Glutamatergic neuron (in vitro differentiated cells): ENCODE data around the gene GPR17. TPM values are rescaled to one million over a fixed set of nuclear protein-coding genes. Genes with fewer than 3 reads are reported as not detected.

Experiments used
- DNase-seq: peaks from one replicate; pipeline ENCODE4 v3.0.0; 2022
- H3K27ac Mint-ChIP-seq: one replicate; pipeline ENCODE4 v1.8.0; 2020; ENCODE audit warnings: mild to moderate bottlenecking, mixed read lengths, inconsistent platforms; ENCODE audit not compliant: unreplicated experiment
- H3K27me3 Mint-ChIP-seq: one replicate; pipeline ENCODE4 v1.8.0; 2020; ENCODE audit warnings: mild to moderate bottlenecking, moderate library complexity, mixed read lengths, inconsistent platforms; ENCODE audit not compliant: unreplicated experiment
- H3K36me3 Mint-ChIP-seq: one replicate; pipeline ENCODE4 v1.8.0; 2020; ENCODE audit warnings: mild to moderate bottlenecking, mixed read lengths, inconsistent platforms; ENCODE audit not compliant: unreplicated experiment
- H3K4me1 Mint-ChIP-seq: one replicate; pipeline ENCODE4 v1.8.0; 2020; ENCODE audit warnings: mild to moderate bottlenecking, low read depth, mixed read lengths, inconsistent platforms; ENCODE audit not compliant: unreplicated experiment
- H3K4me3 Mint-ChIP-seq: one replicate; pipeline ENCODE4 v1.8.0; 2020; ENCODE audit warnings: mild to moderate bottlenecking, mixed read lengths, inconsistent platforms; ENCODE audit not compliant: unreplicated experiment
- H3K9me3 Mint-ChIP-seq: one replicate; pipeline ENCODE4 v1.8.0; 2020; ENCODE audit warnings: mild to moderate bottlenecking, moderate library complexity, mixed read lengths, inconsistent platforms; ENCODE audit not compliant: unreplicated experiment
- CTCF ChIP-seq: fragments of 200-600 bp; sonication (generic); IDR thresholded peaks from one replicate; pipeline ENCODE4 v1.5.0; 2021; ENCODE audit not compliant: partially characterized antibody, unreplicated experiment
- total RNA-seq: library from RNA; stranded (reverse); fragmentation: NEBNext Ultra II Directional; extraction: Animal tissue kit (Norgen Biotek cat#: 25700); gene quantifications from one replicate; pipeline ENCODE4 v1.2.1, GENCODE V29; 2021; ENCODE audit not compliant: unreplicated experiment

Gene GPR17
- total RNA-seq, 1 donor from 2014 or later = not detected

- TF ChIP-seq CTCF = no peak
- H3K27ac Mint-ChIP-seq = no peak overlapping the region
- no peak for DNase-seq
- no peaks in the 10 kb centered on the region for H3K36me3 Mint-ChIP-seq
- peaks cover 2% of the 10 kb centered on the region for H3K9me3 Mint-ChIP-seq
- peaks cover 2% of the 10 kb centered on the region for H3K27me3 Mint-ChIP-seq
- H3K4me3 Mint-ChIP-seq = no peak overlapping the region
- H3K4me1 Mint-ChIP-seq = no peaks in the 10 kb centered on the region
These were observed 15.7 kb upstream of the GPR17 start for GRCh38 chr2:127630096-127630863.

- Mint-ChIP-seq H3K27ac (no peak overlapping the region), H3K27me3 (peaks cover under 1% of the 10 kb centered on the region), H3K36me3 (no peaks in the 10 kb centered on the region), H3K4me3 (no peak overlapping the region), H3K4me1 (no peaks in the 10 kb centered on the region), H3K9me3 (no peaks in the 10 kb centered on the region)
- no peak for DNase-seq
- no peak for TF ChIP-seq CTCF
These were observed 15.0 kb upstream of the GPR17 start for GRCh38 chr2:127630864-127631540.

GRCh38 chr2:127631541-127631996 is 14.4 kb upstream of the GPR17 start:
- H3K27ac Mint-ChIP-seq = no peak overlapping the region

DNA sequence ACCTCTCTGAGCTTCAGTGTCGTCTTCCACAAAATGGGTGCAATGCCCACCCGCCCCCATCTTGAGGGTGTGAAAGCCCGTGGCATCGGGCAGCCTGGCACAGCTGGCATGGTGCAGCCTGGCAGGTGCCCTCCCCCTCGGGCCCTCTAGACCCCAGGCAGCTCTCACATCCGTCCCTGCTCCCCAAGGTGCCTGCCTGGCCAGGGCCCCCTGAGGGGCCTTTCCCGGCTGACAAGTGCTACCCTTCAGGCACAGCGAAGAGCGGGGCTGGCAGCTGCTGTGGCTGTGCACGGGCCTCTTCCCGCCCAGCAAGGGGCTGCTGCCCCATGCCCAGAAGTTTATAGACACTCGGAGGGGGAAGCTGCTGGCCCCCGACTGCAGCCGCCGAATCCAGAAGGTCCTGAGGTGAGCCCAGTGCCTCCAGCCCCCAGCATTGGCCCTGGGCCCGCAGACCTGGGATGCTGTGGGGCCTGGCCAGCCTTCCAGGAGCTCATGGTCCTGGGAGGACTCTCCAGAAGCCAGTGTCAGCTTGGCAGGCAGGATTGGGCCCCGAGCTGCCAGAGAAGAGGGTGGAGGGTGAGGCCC is 13.9 kb upstream of the GPR17 start:
- Mint-ChIP-seq H3K27me3 (no peaks in the 10 kb centered on the region), H3K9me3 (no peaks in the 10 kb centered on the region), H3K4me3 (no peak overlapping the region), H3K36me3 (no peaks in the 10 kb centered on the region), H3K4me1 (no peaks in the 10 kb centered on the region), H3K27ac (no peak overlapping the region)
- no peak for DNase-seq
- no peak for TF ChIP-seq CTCF

More at GRCh38 chr2:127631541-127631996, 14.4 kb upstream of the GPR17 start:
- TF ChIP-seq CTCF = no peak
- Mint-ChIP-seq H3K36me3 (no peaks in the 10 kb centered on the region), H3K4me3 (no peak overlapping the region), H3K4me1 (no peaks in the 10 kb centered on the region), H3K9me3 (no peaks in the 10 kb centered on the region), H3K27me3 (no peaks in the 10 kb centered on the region)
- no peak for DNase-seq
